Measurements from ENCODE around the gene TMEM269.

The TMEM269 gene

GRCh38 chr1:42841010-42841409, 56.2 kb downstream of the TMEM269 start:
- DNase-seq (ENCODE audit: low read depth, low spot score) = no peak
- no peak for TF ChIP-seq CTCF (IDR thresholded peaks at IDR 0.05; ENCODE audit: insufficient read depth, low read length, missing control alignments)
- ChIA-PET CTCF (no interaction called here), POLR2A (no interaction called here)
- H3K4me3 ChIP-seq (ENCODE audit: low read depth, low read length) = no peak overlapping the region

GRCh38 chr1:42841440-42842147, 56.8 kb downstream of the TMEM269 start:
- TF ChIP-seq CTCF (IDR thresholded peaks at IDR 0.05; ENCODE audit: insufficient read depth, low read length, missing control alignments) = no peak
- H3K4me3 ChIP-seq (ENCODE audit: low read depth, low read length) = no peak overlapping the region
- CTCF ChIA-PET = no interaction called here
- POLR2A ChIA-PET = no interaction called here
- no peak for DNase-seq (ENCODE audit: low read depth, low spot score)

- ChIA-PET POLR2A (interaction anchor here (0.6 to 0.9 kb wide), 2 partner anchors 27 to 313 kb away, joined by 3 read pairs; no protein-coding TSS in a partner anchor), CTCF (interaction anchor here (1.4 to 2.6 kb wide), 2 partner anchors 20 to 228 kb away, joined by 3 to 6 read pairs; no protein-coding TSS in a partner anchor)
- no peak overlapping the region for H3K4me3 ChIP-seq (ENCODE audit: low read depth, low read length)
- TF ChIP-seq CTCF (IDR thresholded peaks at IDR 0.05; ENCODE audit: insufficient read depth, low read length, missing control alignments) = no peak
- DNase-seq (ENCODE audit: low read depth, low spot score) = no peak
Observed at GRCh38 chr1:42844592-42845140, 59.9 kb downstream of the TMEM269 start.

GRCh38 chr1:42845193-42845592, 60.4 kb downstream of the TMEM269 start:
- CTCF ChIA-PET = interaction anchor here (1.1 to 2.6 kb wide), 4 partner anchors 20 to 230 kb away, joined by 3 to 6 read pairs (median 4); no protein-coding TSS in a partner anchor
- POLR2A ChIA-PET = no interaction called here
- DNase-seq (ENCODE audit: low read depth, low spot score) = no peak
- no peak for TF ChIP-seq CTCF (IDR thresholded peaks at IDR 0.05; ENCODE audit: insufficient read depth, low read length, missing control alignments)
- H3K4me3 ChIP-seq (ENCODE audit: low read depth, low read length) = no peak overlapping the region

- ChIA-PET POLR2A (interaction anchor here (0.6 to 1.4 kb wide), 5 partner anchors 9 to 277 kb away, joined by 3 to 8 read pairs (median 3); partner anchors contain the start of genes C1orf50 and P3H1), CTCF (interaction anchor here (0.8 to 3.0 kb wide), 23 partner anchors 8 to 281 kb away, joined by 3 to 16 read pairs (median 5); partner anchors contain the start of genes C1orf50, ERMAP, P3H1 and SVBP)
- H3K4me3 ChIP-seq (ENCODE audit: low read depth, low read length) = peak overlapping the region; percentile 68
- no peak for TF ChIP-seq CTCF (IDR thresholded peaks at IDR 0.05; ENCODE audit: insufficient read depth, low read length, missing control alignments)
- no peak for DNase-seq (ENCODE audit: low read depth, low spot score)
Observed at GRCh38 chr1:42845866-42846256, 61.1 kb downstream of the TMEM269 start.

Measured in AG04449 (cell line).